Fibroblast of pulmonary artery (primary cell): ENCODE results near the gene PSMC3IP.
A peak's percentile ranks its signal among the peaks of the same experiment; 100 is the strongest.

Experiments
- DNase-seq: peaks from one replicate; pipeline ENCODE4 v3.0.0-alpha.2; 2010; ENCODE audit warnings: low read depth
- H3K4me3 ChIP-seq: replicated peaks from 2 replicates; pipeline ENCODE4 v1.5.1; 2011; ENCODE audit warnings: low read depth, mild to moderate bottlenecking, control low read depth, low read length, moderate library complexity
- TF ChIP-seq, protein P1 (sequence below): IDR thresholded peaks from 2 replicates; pipeline ENCODE4 v1.5.1; 2011; ENCODE audit warnings: mild to moderate bottlenecking, control low read depth, low read length, inconsistent platforms; ENCODE audit errors: missing control alignments

The PSMC3IP gene

DNA sequence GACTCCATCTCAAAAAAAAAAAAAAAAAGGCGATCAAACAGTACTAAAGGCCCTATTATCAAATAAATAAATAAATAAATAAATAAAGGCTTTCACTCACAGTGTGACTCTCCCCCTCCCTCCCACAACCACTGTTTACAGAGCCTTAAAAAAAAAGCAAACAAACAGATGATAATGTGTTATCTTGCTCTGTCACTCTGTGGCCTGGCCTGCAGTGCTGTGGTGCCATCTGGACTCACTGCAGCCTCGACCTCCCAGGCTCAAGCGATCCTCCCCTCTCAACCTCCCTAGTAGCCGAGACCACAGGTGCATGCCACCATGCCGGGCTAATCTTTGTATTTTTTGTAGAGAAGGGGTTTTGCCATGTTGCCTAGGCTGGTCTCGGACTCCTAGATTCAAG is 49.6 kb downstream of the PSMC3IP start:
- DNase-seq: no peak
- TF ChIP-seq, protein P1, sequence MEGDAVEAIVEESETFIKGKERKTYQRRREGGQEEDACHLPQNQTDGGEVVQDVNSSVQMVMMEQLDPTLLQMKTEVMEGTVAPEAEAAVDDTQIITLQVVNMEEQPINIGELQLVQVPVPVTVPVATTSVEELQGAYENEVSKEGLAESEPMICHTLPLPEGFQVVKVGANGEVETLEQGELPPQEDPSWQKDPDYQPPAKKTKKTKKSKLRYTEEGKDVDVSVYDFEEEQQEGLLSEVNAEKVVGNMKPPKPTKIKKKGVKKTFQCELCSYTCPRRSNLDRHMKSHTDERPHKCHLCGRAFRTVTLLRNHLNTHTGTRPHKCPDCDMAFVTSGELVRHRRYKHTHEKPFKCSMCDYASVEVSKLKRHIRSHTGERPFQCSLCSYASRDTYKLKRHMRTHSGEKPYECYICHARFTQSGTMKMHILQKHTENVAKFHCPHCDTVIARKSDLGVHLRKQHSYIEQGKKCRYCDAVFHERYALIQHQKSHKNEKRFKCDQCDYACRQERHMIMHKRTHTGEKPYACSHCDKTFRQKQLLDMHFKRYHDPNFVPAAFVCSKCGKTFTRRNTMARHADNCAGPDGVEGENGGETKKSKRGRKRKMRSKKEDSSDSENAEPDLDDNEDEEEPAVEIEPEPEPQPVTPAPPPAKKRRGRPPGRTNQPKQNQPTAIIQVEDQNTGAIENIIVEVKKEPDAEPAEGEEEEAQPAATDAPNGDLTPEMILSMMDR: no peak
- no peak overlapping the region for H3K4me3 ChIP-seq

DNA sequence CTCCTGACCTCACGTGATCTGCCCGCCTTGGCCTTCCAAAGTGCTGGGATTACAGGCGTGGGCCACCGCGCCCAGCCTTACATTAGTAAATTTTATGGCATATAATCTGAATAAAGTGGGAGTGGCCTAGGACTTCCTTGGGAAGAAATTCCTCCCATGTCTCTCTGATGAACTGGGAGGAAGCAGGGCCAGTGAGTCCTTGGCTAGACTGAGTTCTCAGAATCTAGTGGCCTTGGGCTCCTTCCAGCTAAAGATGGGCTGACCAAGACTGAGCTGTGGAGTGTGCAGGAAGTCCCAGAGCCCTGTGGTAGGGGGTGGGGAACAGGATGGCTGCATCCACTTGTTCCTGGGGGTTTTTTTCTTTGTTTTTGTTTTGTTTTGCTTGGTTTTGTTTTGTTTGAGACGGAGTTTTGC is 51.5 kb downstream of the PSMC3IP start:
- H3K4me3 ChIP-seq: no peak overlapping the region
- DNase-seq: peak; percentile 53
- TF ChIP-seq, protein P1: no peak

DNA sequence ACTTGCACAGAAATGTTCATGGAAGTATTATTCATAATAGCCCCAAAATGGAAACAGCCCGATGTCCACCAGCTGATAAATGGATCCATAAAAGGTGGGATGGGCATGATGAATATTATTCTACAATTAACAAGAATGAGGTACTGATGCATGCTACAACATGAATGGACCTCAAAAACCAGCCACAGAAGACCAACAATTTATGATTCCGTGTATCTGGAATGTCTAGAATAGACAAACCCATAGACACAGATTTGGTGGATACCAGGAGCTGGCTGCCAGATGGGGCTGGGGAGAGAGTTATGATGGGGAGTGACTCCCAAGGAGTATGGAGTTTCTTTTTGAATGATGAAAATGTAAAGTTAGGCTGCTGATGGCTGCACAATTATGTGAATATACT is 52.3 kb downstream of the PSMC3IP start:
- TF ChIP-seq, protein P1: no peak
- DNase-seq: no peak
- no peak overlapping the region for H3K4me3 ChIP-seq

DNA sequence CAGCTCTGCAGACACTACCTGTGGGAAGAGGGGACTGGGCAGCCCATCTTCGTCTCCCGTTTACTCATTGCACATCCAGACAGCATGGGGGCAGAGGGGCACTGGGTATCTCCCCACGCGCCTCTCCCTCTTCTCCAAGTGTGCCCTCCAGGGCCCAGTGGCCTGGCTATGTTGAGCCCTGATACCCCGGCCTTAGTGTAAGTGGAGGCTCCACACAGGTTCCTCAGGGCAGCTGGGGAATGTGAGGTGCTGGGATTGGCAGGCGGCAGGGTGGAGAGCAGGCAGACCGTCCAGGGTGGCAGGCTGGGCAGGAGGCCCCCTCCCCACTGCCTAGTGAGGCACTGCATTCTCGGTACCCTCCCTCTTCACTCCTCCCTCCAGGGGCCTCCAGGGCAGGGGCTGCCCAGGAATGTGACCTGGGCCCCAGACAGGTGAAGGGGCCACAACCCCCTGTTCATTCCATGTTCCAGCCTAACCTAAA is 54.7 kb downstream of the PSMC3IP start:
- TF ChIP-seq, protein P1: no peak
- H3K4me3 ChIP-seq: no peak overlapping the region
- DNase-seq: no peak
